Natural killer cell treated with Interleukin-12 subunit alpha and Interleukin-12 subunit beta and Interleukin-15 and Interleukin-18, amount 100 ng/mL, for 72 hours (primary cell): ENCODE results near the gene TAF9. TPM values are rescaled to one million over a fixed set of nuclear protein-coding genes. Genes with fewer than 3 reads are reported as not detected.

ENCODE experiments used
- ATAC-seq, 2 donors: fragments of 150-1000 bp; cut with Tn5 transposase in 1 of 2; sonication (Bioruptor Pico), chemical (Tn5 transposase) in 1 of 2; 2 replicates each; pipeline ENCODE4 v1.10.0; 2021
- DNase-seq: peaks from one replicate; pipeline ENCODE4 v3.0.0; 2022; ENCODE audit warnings: low spot score
- H3K27ac Mint-ChIP-seq, 2 donors: 1 replicate in 1 of 2; 2 replicates in 1 of 2; pipeline ENCODE4 v1.8.0; 2022; ENCODE audit warnings: mixed read lengths in 2 of 2, mild to moderate bottlenecking in 1 of 2, moderate library complexity in 1 of 2
- H3K27me3 Mint-ChIP-seq, 2 donors: 1 replicate in 1 of 2; 2 replicates in 1 of 2; pipeline ENCODE4 v1.8.0; 2022; ENCODE audit warnings: mixed read lengths in 2 of 2
- H3K36me3 Mint-ChIP-seq: one replicate; pipeline ENCODE4 v1.8.0; 2022; ENCODE audit warnings: mixed read lengths
- H3K4me1 Mint-ChIP-seq, 2 donors: 1 replicate in 1 of 2; 2 replicates in 1 of 2; pipeline ENCODE4 v1.8.0; 2022; ENCODE audit warnings: low read depth in 2 of 2, mixed read lengths in 2 of 2, mild to moderate bottlenecking in 1 of 2
- H3K4me3 Mint-ChIP-seq: one replicate; pipeline ENCODE4 v1.8.0; 2022; ENCODE audit warnings: mixed read lengths
- H3K9me3 Mint-ChIP-seq: 2 replicates; pipeline ENCODE4 v1.8.0; 2022; ENCODE audit warnings: mixed read lengths
- total RNA-seq, 2 donors: library from RNA; stranded (reverse); gene quantifications; one replicate each; pipeline ENCODE4 v1.2.3, GENCODE V29; 2022

The TAF9 gene
- total RNA-seq, 2 donors from 2014 or later = 38.9 to 51.0 TPM

DNA sequence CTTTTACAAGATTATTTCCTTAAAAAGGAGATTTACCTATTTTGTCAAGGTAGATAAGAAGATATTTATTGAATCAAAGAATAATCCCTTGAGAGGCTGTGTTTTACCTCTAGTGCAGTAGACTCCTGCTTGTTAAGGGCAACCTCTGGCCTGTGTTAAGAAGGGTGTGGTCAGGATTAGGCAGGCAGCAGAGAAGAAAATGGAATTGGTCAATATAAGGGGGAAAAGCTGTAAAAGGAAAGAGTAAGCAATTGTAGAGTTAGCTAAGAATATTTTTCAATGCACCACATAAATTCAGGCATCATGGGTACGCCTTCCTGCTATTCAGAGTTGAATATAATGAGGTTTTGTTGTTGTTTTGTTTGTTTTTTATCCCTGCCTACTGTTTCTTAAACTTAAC, 43.0 kb downstream of the TAF9 start:
- H3K27me3 Mint-ChIP-seq = no peaks in the 10 kb centered on the region
- H3K27ac Mint-ChIP-seq = no peak overlapping the region
- H3K4me1 Mint-ChIP-seq = no peaks in the 10 kb centered on the region
- no peaks in the 10 kb centered on the region for H3K36me3 Mint-ChIP-seq
- DNase-seq (no peak), ATAC-seq (no peak)
- H3K9me3 Mint-ChIP-seq = no peaks in the 10 kb centered on the region
- H3K4me3 Mint-ChIP-seq = no peak overlapping the region

- Mint-ChIP-seq H3K36me3 (peaks cover 5% of the 10 kb centered on the region), H3K27me3 (no peaks in the 10 kb centered on the region), H3K9me3 (no peaks in the 10 kb centered on the region), H3K27ac (peak overlapping the region in 1 of 2 donors; percentile 50), H3K4me1 (peaks cover 0 to 4% of the 10 kb centered on the region in 2 donors), H3K4me3 (no peak overlapping the region)
- ATAC-seq (no peak), DNase-seq (no peak)
These were observed 51.9 kb downstream of the TAF9 start for GRCh38 chr5:69317391-69317790.

DNA sequence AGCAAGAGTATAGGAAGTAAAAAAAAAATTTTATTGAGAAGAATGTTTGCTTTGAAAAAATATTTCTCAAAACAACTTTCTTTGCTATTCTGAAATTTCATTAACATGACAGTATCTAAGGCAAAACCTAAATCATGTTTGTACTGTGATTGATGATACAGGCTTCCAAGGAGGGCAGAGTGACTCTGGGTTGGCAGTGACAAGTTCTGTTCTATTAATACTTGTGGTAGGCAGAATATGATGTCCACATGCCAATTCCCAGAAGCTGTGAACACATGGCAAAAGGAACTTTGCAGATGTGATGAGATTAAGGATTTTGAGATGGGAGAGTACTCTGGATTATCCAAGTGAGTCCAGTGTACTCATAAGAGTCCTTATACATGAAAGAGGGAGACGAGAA, 53.3 kb downstream of the TAF9 start:
- Mint-ChIP-seq H3K9me3 (no peaks in the 10 kb centered on the region), H3K27ac (no peak overlapping the region), H3K36me3 (peaks cover 7% of the 10 kb centered on the region), H3K27me3 (no peaks in the 10 kb centered on the region), H3K4me1 (peaks cover 0 to 7% of the 10 kb centered on the region in 2 donors), H3K4me3 (no peak overlapping the region)
- ATAC-seq (no peak), DNase-seq (no peak)

Other genes with a start within 250 kb of the TAF9 start
- gene CCNB1, start 202.4 kb downstream of the TAF9 start, total RNA-seq = 100 to 1,000 TPM; 114 to 163 TPM
- 10 to 100 TPM; 17.1 to 34.9 TPM for gene CENPH, start 179.9 kb downstream of the TAF9 start, total RNA-seq
- 10 to 100 TPM; 37.9 to 57.5 TPM for gene CDK7, start 134.6 kb downstream of the TAF9 start, total RNA-seq
- 10 to 100 TPM; 10.4 to 14.3 TPM for gene CCDC125, start 36.7 kb downstream of the TAF9 start, total RNA-seq
- 10 to 100 TPM; 40.5 to 41.4 TPM for gene AK6, start within 50 bp of the TAF9 start, total RNA-seq
- 10 to 100 TPM; 22.1 to 24.1 TPM for gene RAD17, start 298 bp upstream of the TAF9 start, total RNA-seq
- gene MARVELD2, start 45.6 kb upstream of the TAF9 start, total RNA-seq = under 1 TPM; 0.14 to 0.56 TPM
- gene OCLN, start 123.3 kb upstream of the TAF9 start, total RNA-seq = under 1 TPM; 0.48 to 0.67 TPM
- gene GTF2H2C, start 190.7 kb upstream of the TAF9 start, total RNA-seq = 10 to 100 TPM; 37.2 to 54.2 TPM